ENCODE measurements around the gene MTX2.
A peak's percentile ranks its signal among the peaks of the same experiment; 100 is the strongest.

The MTX2 gene

DNA sequence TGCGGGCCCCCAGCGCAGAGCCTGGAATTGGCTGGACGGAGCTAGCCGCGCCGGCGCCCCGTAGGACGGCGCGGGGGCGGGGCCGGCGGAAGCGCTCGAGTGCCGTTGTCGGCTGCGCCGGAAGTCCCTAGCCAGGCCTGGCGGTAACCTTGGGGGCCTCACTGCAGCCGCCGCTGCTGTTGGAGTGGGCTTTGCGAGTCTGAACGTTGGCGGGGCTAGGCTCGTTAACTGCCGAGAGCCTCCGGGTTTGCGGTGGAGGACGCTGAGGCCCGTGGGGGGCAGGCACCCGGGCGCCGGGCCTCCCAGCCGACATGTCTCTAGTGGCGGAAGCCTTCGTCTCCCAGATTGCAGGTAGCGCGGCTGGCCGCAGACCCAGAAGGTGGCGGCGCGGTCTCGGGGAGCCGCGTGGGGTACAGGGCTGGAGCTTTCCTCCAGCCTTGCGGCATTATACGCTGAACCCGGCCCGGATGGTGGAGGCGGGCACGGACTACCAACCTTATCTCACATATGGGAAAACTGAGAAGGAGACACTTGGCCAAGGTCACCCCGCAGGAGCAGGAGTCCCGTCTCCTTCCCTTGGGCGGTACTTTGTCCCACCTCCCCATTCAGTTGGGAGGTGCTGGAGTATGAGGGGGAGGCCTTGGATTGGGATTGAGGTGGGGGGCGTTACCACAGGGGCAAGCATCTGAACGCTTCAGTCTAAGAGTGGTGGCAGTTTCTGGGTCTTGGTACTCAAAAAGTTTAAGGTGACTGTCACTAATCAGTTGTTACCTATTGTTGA lies at the start of gene MTX2:
Gene MTX2 (plus strand): TSS at position 124 of the 781 bp plus-strand sequence. CDS start 188 bp downstream, at position 312.
- Mint-ChIP-seq H3K27me3 (no peaks in the 10 kb centered on the region), H3K4me3 (peak within 1 kb of the TSS; percentile 95 to 99), H3K4me1 (peaks cover 41% of the 10 kb centered on the region), H3K9me3 (no peaks in the 10 kb centered on the region), H3K27ac (peak within 1 kb of the TSS; percentile 97 to 98)
- ATAC-seq (peak; percentile 95), DNase-seq (peak; percentile 78 to 81)

DNA sequence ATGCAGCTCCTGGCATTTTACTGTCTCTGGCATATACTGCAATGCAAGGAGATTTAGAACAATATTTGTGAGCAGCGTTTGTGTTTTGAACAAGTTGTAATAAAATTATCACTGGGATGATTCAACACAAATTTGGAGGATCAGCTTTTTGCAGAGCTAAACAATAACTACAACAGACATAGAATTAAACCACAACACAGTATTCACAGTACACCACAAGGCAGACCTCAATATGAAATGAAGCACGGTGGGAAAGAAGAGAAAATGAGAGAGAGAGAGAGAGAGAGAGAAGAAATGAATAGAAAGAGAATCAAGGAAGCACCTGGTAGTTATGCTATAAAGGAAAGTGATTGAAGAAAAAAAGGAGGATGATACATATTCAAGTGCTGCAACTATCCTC lies 41.4 kb upstream of the MTX2 start:
- no peak overlapping the region for H3K4me3 Mint-ChIP-seq
- H3K9me3 Mint-ChIP-seq, result no peaks in the 10 kb centered on the region
- DNase-seq (no peak), ATAC-seq (no peak)
- no peaks in the 10 kb centered on the region for H3K4me1 Mint-ChIP-seq
- H3K27me3 Mint-ChIP-seq, result peaks cover 55% of the 10 kb centered on the region
- H3K27ac Mint-ChIP-seq, result no peak overlapping the region

- Mint-ChIP-seq H3K4me3 (no peak overlapping the region), H3K4me1 (no peaks in the 10 kb centered on the region), H3K27me3 (peaks cover 63% of the 10 kb centered on the region), H3K9me3 (no peaks in the 10 kb centered on the region), H3K27ac (no peak overlapping the region)
- ATAC-seq (no peak), DNase-seq (no peak)
These were observed 35.1 kb upstream of the MTX2 start for GRCh38 chr2:176234156-176234555.

DNA sequence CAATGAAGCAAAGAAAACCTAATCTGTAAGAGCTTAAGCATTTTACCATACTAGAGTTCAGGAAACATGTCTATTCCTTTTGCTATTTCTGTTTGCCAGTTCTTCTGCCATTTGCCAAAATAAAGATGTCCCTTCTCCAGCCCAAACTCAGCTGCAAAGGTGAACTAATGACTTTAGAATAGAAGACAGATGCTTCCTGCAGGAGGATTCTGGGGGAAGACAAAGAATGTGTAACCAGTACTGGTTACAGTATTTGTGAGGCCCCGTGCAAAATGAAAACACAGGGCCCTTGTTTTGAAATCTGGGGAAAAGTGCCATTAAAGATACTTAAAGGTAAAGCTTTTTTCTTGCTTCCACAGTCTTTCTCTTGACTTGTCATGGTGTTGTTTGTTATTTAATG lies 34.3 kb upstream of the MTX2 start:
- Mint-ChIP-seq H3K27me3 (peaks cover 63% of the 10 kb centered on the region), H3K4me1 (no peaks in the 10 kb centered on the region), H3K9me3 (no peaks in the 10 kb centered on the region), H3K4me3 (no peak overlapping the region), H3K27ac (no peak overlapping the region)
- DNase-seq, result no peak
- ATAC-seq, result no peak

GRCh38 chr2:176237456-176237855 lies 31.8 kb upstream of the MTX2 start:
- DNase-seq (no peak), ATAC-seq (no peak)
- Mint-ChIP-seq H3K4me3 (no peak overlapping the region), H3K9me3 (no peaks in the 10 kb centered on the region), H3K27me3 (peaks cover 50% of the 10 kb centered on the region), H3K27ac (no peak overlapping the region), H3K4me1 (no peaks in the 10 kb centered on the region)

GRCh38 chr2:176239031-176239430 lies 30.2 kb upstream of the MTX2 start:
- Mint-ChIP-seq H3K4me3 (no peak overlapping the region), H3K27ac (no peak overlapping the region), H3K9me3 (no peaks in the 10 kb centered on the region), H3K4me1 (no peaks in the 10 kb centered on the region), H3K27me3 (peaks cover 39% of the 10 kb centered on the region)
- DNase-seq (no peak), ATAC-seq (no peak)

- DNase-seq, result no peak
- Mint-ChIP-seq H3K27me3 (peaks cover 39% of the 10 kb centered on the region), H3K4me3 (no peak overlapping the region), H3K27ac (no peak overlapping the region), H3K4me1 (no peaks in the 10 kb centered on the region), H3K9me3 (no peaks in the 10 kb centered on the region)
- no peak for ATAC-seq
These were observed 28.9 kb upstream of the MTX2 start for GRCh38 chr2:176240301-176240700.

DNA sequence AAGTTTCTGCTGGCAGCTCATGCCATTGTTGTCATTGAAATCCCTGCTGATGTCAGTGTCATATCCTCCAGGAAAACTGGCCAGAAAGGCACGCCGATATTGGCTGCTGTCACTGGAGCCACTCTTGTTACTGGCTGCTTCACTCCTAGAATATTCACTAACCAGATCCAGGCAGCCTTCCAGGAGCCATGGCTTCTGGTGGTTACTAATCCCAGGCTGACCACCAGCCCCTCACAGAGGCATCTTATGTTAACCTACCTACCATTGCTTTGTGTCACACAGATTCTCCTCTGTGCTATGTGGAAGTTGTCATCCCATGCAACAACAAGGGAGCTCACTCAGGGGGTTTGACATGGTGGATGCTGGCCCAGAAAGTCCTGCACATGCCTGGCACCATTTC lies 27.0 kb upstream of the MTX2 start:
- no peaks in the 10 kb centered on the region for H3K9me3 Mint-ChIP-seq
- no peak overlapping the region for H3K27ac Mint-ChIP-seq
- DNase-seq (no peak), ATAC-seq (no peak)
- no peaks in the 10 kb centered on the region for H3K4me1 Mint-ChIP-seq
- H3K27me3 Mint-ChIP-seq, result peaks cover 36% of the 10 kb centered on the region
- no peak overlapping the region for H3K4me3 Mint-ChIP-seq

GRCh38 chr2:176246331-176246730 lies 22.9 kb upstream of the MTX2 start:
- ATAC-seq (no peak), DNase-seq (no peak)
- Mint-ChIP-seq H3K4me3 (no peak overlapping the region), H3K27ac (no peak overlapping the region), H3K9me3 (peaks cover 5 to 14% of the 10 kb centered on the region in 2 donors), H3K4me1 (no peaks in the 10 kb centered on the region), H3K27me3 (peaks cover 24% of the 10 kb centered on the region)

DNA sequence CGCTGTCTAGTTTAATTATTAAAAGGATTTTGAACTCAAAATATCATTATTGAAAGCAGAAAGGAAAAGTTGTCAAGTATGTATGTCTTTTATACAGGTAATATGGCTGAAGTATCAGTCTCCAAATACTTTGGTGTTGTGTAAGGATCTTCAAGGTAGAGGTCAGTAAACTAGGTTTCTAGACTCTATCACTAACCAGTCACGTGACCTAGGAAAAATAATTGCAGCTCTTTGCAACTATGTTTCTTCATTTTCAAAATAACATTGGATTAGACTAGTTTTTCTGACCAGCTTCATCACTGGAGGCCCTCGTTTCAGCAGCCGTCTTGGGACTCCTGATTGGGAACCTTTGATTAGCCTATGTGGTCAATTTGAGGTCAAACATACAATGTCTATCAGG lies 21.4 kb upstream of the MTX2 start:
- Mint-ChIP-seq H3K4me1 (no peaks in the 10 kb centered on the region), H3K27me3 (peaks cover 25% of the 10 kb centered on the region), H3K27ac (no peak overlapping the region), H3K4me3 (no peak overlapping the region), H3K9me3 (peaks cover 5 to 14% of the 10 kb centered on the region in 2 donors)
- DNase-seq (no peak), ATAC-seq (no peak)

- H3K9me3 Mint-ChIP-seq, result peaks cover 5 to 14% of the 10 kb centered on the region in 2 donors
These were observed 17.3 kb upstream of the MTX2 start for GRCh38 chr2:176251928-176252327.

DNA sequence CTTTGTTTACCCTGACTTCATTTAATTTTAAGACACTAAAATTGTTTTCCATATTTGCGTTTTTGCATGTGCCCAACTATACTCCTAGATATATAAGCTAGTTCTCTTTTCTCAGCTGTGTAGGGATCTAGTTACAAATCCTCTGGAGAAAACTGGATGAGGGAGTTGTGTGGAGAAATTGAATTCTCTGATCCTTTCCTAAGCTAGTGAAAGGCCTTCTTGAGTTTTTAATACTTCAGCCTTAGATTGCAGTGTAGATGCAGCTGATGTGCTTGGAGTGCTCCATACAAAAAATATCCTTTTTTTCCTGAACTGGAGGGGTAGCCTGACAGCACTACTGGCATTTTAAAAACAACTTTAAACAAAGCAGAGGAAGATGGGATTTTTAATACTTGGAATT lies 8.6 kb upstream of the MTX2 start:
- no peaks in the 10 kb centered on the region for H3K9me3 Mint-ChIP-seq
- no peak for ATAC-seq
- DNase-seq, result no peak
- H3K4me1 Mint-ChIP-seq, result no peaks in the 10 kb centered on the region
- H3K4me3 Mint-ChIP-seq, result no peak overlapping the region
- no peak overlapping the region for H3K27ac Mint-ChIP-seq
- H3K27me3 Mint-ChIP-seq, result peaks cover 7% of the 10 kb centered on the region

More at GRCh38 chr2:176251928-176252327, 17.3 kb upstream of the MTX2 start:
- no peak overlapping the region for H3K4me3 Mint-ChIP-seq
- DNase-seq (no peak), ATAC-seq (no peak)
- no peaks in the 10 kb centered on the region for H3K4me1 Mint-ChIP-seq
- H3K27ac Mint-ChIP-seq, result no peak overlapping the region
- H3K27me3 Mint-ChIP-seq, result peaks cover 31% of the 10 kb centered on the region

DNA sequence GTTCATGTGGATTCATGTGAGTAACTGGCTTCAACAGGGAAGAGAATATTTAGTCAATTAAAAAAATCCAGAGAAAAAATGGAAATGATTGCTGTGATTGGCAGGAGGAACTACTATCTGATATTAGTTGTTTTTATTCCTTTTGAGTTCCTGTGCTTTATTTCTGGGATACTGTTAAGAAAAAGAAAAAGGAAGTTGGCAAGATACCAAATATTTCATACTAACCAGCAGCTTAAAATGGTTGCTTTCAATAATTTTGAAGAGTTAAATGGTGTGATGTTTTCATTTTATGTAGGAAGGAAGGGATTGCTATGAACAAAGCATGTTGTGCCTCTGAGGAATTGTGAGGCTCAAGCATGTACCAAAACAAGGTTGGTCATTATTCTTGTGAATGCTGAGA lies 8.1 kb upstream of the MTX2 start:
- Mint-ChIP-seq H3K4me3 (no peak overlapping the region), H3K9me3 (no peaks in the 10 kb centered on the region), H3K27me3 (peaks cover 7% of the 10 kb centered on the region), H3K27ac (no peak overlapping the region), H3K4me1 (no peaks in the 10 kb centered on the region)
- ATAC-seq (no peak), DNase-seq (no peak)

DNA sequence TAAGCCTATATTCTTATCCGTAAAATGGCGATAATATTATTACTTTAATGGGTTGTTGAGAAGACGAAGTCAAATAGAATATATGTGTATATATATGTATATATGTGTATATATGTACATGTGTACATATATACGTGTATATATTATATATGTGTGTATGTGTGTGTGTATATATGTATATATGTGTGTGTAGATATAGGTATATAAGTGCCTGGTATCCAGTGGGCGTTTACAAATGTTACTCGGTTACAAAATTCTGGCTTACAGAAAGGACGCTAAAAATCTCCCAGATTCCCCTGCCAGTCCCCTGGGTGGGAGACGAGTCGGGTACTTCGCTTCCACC lies 295 bp upstream of the MTX2 start:
- H3K4me3 Mint-ChIP-seq, result peak overlapping the region; percentile 95 to 99
- H3K4me1 Mint-ChIP-seq, result peaks cover 41% of the 10 kb centered on the region
- DNase-seq (no peak), ATAC-seq (peak; percentile 47)
- H3K27ac Mint-ChIP-seq, result peak overlapping the region; percentile 97 to 98
- no peaks in the 10 kb centered on the region for H3K9me3 Mint-ChIP-seq
- no peaks in the 10 kb centered on the region for H3K27me3 Mint-ChIP-seq

DNA sequence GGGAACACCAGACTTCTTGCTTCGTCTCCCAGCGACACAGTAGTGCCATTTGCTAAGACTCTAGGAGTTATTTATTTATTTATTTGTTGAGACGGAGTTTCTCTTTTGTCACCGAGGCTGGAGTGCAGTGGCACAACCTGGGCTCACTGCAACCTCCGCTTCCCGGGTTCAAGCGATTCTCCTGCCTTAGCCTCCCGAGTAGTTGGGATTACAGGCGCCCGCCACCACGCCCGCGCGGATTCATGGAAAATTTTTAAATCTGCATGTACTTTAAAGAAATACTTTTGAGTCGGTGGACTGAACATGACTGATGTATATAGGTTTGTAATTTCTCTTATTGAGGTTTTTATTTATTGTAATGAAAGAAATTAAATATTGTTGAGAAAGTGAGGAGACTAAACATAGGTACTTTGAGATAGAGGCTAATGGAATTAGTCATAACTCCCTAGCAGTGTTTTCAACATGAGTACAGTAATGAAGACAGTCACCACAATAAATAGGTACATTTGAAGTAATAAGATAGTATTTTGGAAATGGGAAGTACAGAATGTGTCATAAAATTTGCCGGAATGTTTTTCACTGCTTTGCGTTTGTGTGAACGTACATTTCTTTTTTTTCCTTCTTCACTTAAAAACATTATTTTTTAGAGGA lies 983 bp downstream of the MTX2 start:
- peak overlapping the region; percentile 95 to 99 for H3K4me3 Mint-ChIP-seq
- H3K27ac Mint-ChIP-seq, result peak overlapping the region; percentile 97 to 98
- peaks cover 41% of the 10 kb centered on the region for H3K4me1 Mint-ChIP-seq
- DNase-seq, result no peak
- no peaks in the 10 kb centered on the region for H3K9me3 Mint-ChIP-seq
- no peaks in the 10 kb centered on the region for H3K27me3 Mint-ChIP-seq
- no peak for ATAC-seq

DNA sequence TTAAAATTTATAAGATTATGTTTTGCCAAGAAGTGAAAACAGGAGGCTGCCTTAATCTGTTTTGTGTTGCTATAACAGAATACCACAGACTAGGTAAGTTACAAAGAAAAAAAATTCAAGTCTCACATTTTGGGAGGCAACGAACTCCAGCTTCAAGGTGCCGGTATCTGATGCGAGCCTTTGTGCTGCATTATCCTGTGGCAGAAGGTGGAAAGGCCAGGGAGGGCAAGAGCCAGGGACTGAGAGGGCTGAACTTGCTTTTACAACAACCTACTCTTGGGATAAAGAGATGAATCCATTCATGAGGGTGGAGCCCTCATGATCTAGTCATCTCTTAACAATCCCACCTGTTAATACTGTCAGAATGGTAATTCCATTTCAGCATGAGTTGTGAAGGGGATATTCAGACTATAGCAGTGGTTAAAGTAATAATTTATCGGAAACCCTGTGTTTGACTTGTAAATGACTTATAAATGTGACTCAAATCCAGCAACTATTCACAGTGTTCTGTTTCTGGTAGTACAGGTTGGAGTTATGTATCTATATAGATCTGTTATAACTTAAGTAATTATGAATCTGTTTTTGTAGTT lies 3.7 kb downstream of the MTX2 start:
- no peaks in the 10 kb centered on the region for H3K27me3 Mint-ChIP-seq
- H3K4me3 Mint-ChIP-seq, result no peak overlapping the region
- peaks cover 41% of the 10 kb centered on the region for H3K4me1 Mint-ChIP-seq
- H3K9me3 Mint-ChIP-seq, result no peaks in the 10 kb centered on the region
- H3K27ac Mint-ChIP-seq, result no peak overlapping the region
- no peak for ATAC-seq
- no peak for DNase-seq
